H1 (cell line): ENCODE data around the gene NEDD1. TPM values are rescaled to one million over a fixed set of nuclear protein-coding genes. Genes with fewer than 3 reads are reported as not detected.

Source experiments
- CTCF ChIA-PET: fragments of 300-600 bp; sonication (Branson Sonifier 250); formaldehyde crosslinking; loops from one replicate; lab custom pipeline; 2021; ENCODE audit not compliant: partially characterized antibody; lab: Charles Lee
- POLR2A ChIA-PET: fragments of 300-600 bp; sonication (Branson Sonifier 250); formaldehyde crosslinking; loops from one replicate; lab custom pipeline; 2021; ENCODE audit warnings: inconsistent platforms; ENCODE audit not compliant: partially characterized antibody; lab: Charles Lee
- DNase-seq, 2 experiments: peaks; one replicate each; pipeline versions ENCODE4 v3.0.0 to v3.0.0-alpha.2; 2010 to 2022; ENCODE audit warnings: low spot score in 2 of 2, low read depth in 1 of 2, mixed read lengths in 1 of 2
- FAIRE-seq: peaks from 2 replicates; lab custom pipeline; 2011; peaks lifted over from hg19 to GRCh38; lab: Jason Lieb, UNC
- H2AFZ ChIP-seq: 2 replicates; pipeline ENCODE4 v1.8.1; 2012; ENCODE audit warnings: low read length, inconsistent platforms
- H2AK5ac ChIP-seq: 2 replicates; pipeline ENCODE4 v1.6.1; 2013; ENCODE audit warnings: low read depth, low read length
- H2BK120ac ChIP-seq: replicated peaks from 2 replicates; pipeline ENCODE3; 2013; ENCODE audit warnings: low read depth, low read length, inconsistent platforms
- H2BK12ac ChIP-seq: 2 replicates; pipeline ENCODE4 v1.6.1; 2013; ENCODE audit warnings: low read depth, low read length
- H2BK15ac ChIP-seq: 2 replicates; pipeline ENCODE4 v1.6.1; 2013; ENCODE audit warnings: low read length
- H2BK20ac ChIP-seq: 2 replicates; pipeline ENCODE4 v1.6.1; 2013; ENCODE audit warnings: low read length
- H2BK5ac ChIP-seq: 2 replicates; pipeline ENCODE4 v1.6.1; 2013; ENCODE audit warnings: low read depth, low read length
- H3K14ac ChIP-seq: 2 replicates; pipeline ENCODE4 v1.6.1; 2013; ENCODE audit warnings: inconsistent platforms; ENCODE audit not compliant: insufficient read length
- H3K18ac ChIP-seq: 2 replicates; pipeline ENCODE4 v1.6.1; 2013; ENCODE audit warnings: low read length; ENCODE audit errors: extremely low read depth
- H3K23ac ChIP-seq: 2 replicates; pipeline ENCODE4 v1.6.1; 2013; ENCODE audit warnings: inconsistent platforms; ENCODE audit not compliant: insufficient read length
- H3K23me2 ChIP-seq: 2 replicates; pipeline ENCODE4 v1.6.1; 2013; ENCODE audit warnings: low read depth, low read length
- H3K27ac ChIP-seq: 2 replicates; pipeline ENCODE4 v1.6.1; 2011; ENCODE audit warnings: low read depth, low read length, inconsistent platforms
- H3K27me3 ChIP-seq, 4 experiments: replicated peaks in 1 of 4; 1 replicate in 1 of 4; 2 replicates in 3 of 4; pipeline versions ENCODE4 v1.6.1 to v1.8.1; 2011 to 2013; ENCODE audit warnings: low read length in 3 of 4, mild to moderate bottlenecking in 3 of 4, inconsistent platforms in 2 of 4, mixed read lengths in 2 of 4, moderate library complexity in 1 of 4; ENCODE audit not compliant: control insufficient read depth in 3 of 4, insufficient read depth in 3 of 4; ENCODE audit errors: extremely low read depth in 1 of 4
- H3K36me3 ChIP-seq, 4 experiments: 2 replicates each; pipeline versions ENCODE4 v1.6.1 to v1.8.1; 2011 to 2013; ENCODE audit warnings: mild to moderate bottlenecking in 4 of 4, low read length in 3 of 4, moderate library complexity in 2 of 4, control low read depth in 1 of 4, inconsistent platforms in 1 of 4; ENCODE audit not compliant: insufficient read depth in 4 of 4, control insufficient read depth in 2 of 4
- H3K4ac ChIP-seq: replicated peaks from 2 replicates; pipeline ENCODE3; 2013; ENCODE audit warnings: low read length, low read depth, mixed read lengths, inconsistent platforms; ENCODE audit not compliant: insufficient read length
- H3K4me1 ChIP-seq, 4 experiments: replicated peaks in 1 of 4; 1 replicate in 1 of 4; 2 replicates in 3 of 4; pipeline versions ENCODE4 v1.6.1 to v1.8.1; 2011 to 2013; ENCODE audit warnings: low read length in 3 of 4, inconsistent platforms in 2 of 4, mixed read lengths in 1 of 4; ENCODE audit not compliant: insufficient read depth in 4 of 4, control insufficient read depth in 3 of 4
- H3K4me2 ChIP-seq, 2 experiments: 2 replicates each; pipeline versions ENCODE4 v1.6.1 to v1.8.1; 2011 to 2013; ENCODE audit warnings: low read depth in 2 of 2, low read length in 2 of 2, control low read depth in 1 of 2, inconsistent platforms in 1 of 2, mild to moderate bottlenecking in 1 of 2; ENCODE audit not compliant: insufficient read depth in 1 of 2
- H3K4me3 ChIP-seq, 4 experiments: fragments of 200-600, 300-600 bp in 1 of 4; sonication (generic), shearing (Covaris generic), sonication (Bioruptor Twin) in 1 of 4; 2 replicates each; pipeline versions ENCODE4 v1.5.1 to v1.8.1; 2011 to 2016; ENCODE audit warnings: low read length in 4 of 4, low read depth in 3 of 4, control low read depth in 2 of 4, inconsistent platforms in 2 of 4, mild to moderate bottlenecking in 2 of 4, mixed read lengths in 1 of 4, moderate library complexity in 1 of 4; ENCODE audit not compliant: insufficient read depth in 2 of 4; ENCODE audit errors: extremely low read depth in 1 of 4
- H3K56ac ChIP-seq: replicated peaks from 2 replicates; pipeline ENCODE3; 2013; ENCODE audit warnings: low read depth, mild to moderate bottlenecking, mixed read lengths, low read length, inconsistent platforms; ENCODE audit not compliant: insufficient read length
- H3K79me1 ChIP-seq: 2 replicates; pipeline ENCODE4 v1.6.1; 2013; ENCODE audit warnings: low read depth, low read length, control low read depth
- H3K79me2 ChIP-seq, 2 experiments: 2 replicates each; pipeline versions ENCODE4 v1.6.1 to v1.8.1; 2012 to 2013; ENCODE audit warnings: low read length in 2 of 2, mild to moderate bottlenecking in 2 of 2, inconsistent platforms in 1 of 2; ENCODE audit not compliant: insufficient read depth in 2 of 2, control insufficient read depth in 1 of 2
- H3K9ac ChIP-seq, 4 experiments: replicated peaks in 1 of 4; 1 replicate in 1 of 4; 2 replicates in 3 of 4; pipeline versions ENCODE4 v1.6.1 to v1.8.1; 2011 to 2013; ENCODE audit warnings: low read depth in 3 of 4, low read length in 3 of 4, control low read depth in 2 of 4, mild to moderate bottlenecking in 2 of 4, moderate library complexity in 2 of 4, inconsistent platforms in 1 of 4; ENCODE audit errors: extremely low read depth in 1 of 4
- H3K9me3 ChIP-seq, 2 experiments: 2 replicates each; pipeline versions ENCODE4 v1.6.1 to v1.8.1; 2012 to 2013; ENCODE audit warnings: mild to moderate bottlenecking in 2 of 2, moderate library complexity in 2 of 2, control low read depth in 1 of 2, inconsistent platforms in 1 of 2, low read depth in 1 of 2, low read length in 1 of 2, mixed read lengths in 1 of 2; ENCODE audit not compliant: insufficient read depth in 2 of 2
- H4K20me1 ChIP-seq, 2 experiments: replicated peaks in 1 of 2; 2 replicates each; pipeline versions ENCODE3 to v1.8.1; 2011 to 2013; ENCODE audit warnings: inconsistent platforms in 2 of 2, low read length in 2 of 2, mild to moderate bottlenecking in 1 of 2; ENCODE audit not compliant: insufficient read depth in 2 of 2, control insufficient read depth in 1 of 2
- H4K5ac ChIP-seq: 2 replicates; pipeline ENCODE4 v1.6.1; 2013; ENCODE audit warnings: low read length, low read depth, mixed read lengths, inconsistent platforms; ENCODE audit not compliant: insufficient read length
- H4K8ac ChIP-seq: 2 replicates; pipeline ENCODE4 v1.8.0; 2013; ENCODE audit warnings: mild to moderate bottlenecking, moderate library complexity, low read length, inconsistent platforms; ENCODE audit not compliant: insufficient read depth; ENCODE audit errors: extremely low read depth
- H4K91ac ChIP-seq: replicated peaks from 2 replicates; pipeline ENCODE3; 2013; ENCODE audit warnings: low read length, mixed read lengths, inconsistent platforms; ENCODE audit not compliant: insufficient read length
- ASH2L ChIP-seq: fragments of 200-600, 300-600 bp; sonication (generic); IDR thresholded peaks from one replicate; pipeline ENCODE4 v1.7.1; 2017; ENCODE audit warnings: low read length
- BACH1 ChIP-seq: IDR thresholded peaks from 2 replicates; pipeline ENCODE4 v1.6.1; 2012; ENCODE audit warnings: low read length, improper control_type of control experiment
- CBX5 ChIP-seq: fragments of 300-800, 300-1000 bp; sonication (generic); IDR thresholded peaks from 2 replicates; pipeline ENCODE4 v1.7.1; 2016; ENCODE audit warnings: antibody characterized with exemption, low read length, low read depth
- JUN ChIP-seq: IDR thresholded peaks from 2 replicates; pipeline ENCODE4 v1.6.1; 2011; ENCODE audit warnings: low read depth, mild to moderate bottlenecking, improper control_type of control experiment, low read length
- KDM5A ChIP-seq: fragments of 200-600 bp; IDR thresholded peaks from 2 replicates; pipeline ENCODE4 v1.7.1; 2012; ENCODE audit warnings: mild to moderate bottlenecking, low read length, inconsistent platforms, mixed read lengths
- NANOG ChIP-seq: IDR thresholded peaks from 2 replicates; pipeline ENCODE4 v1.6.1; 2011; ENCODE audit warnings: low read length, low read depth, mild to moderate bottlenecking, inconsistent platforms; ENCODE audit not compliant: insufficient read depth, poor library complexity, severe bottlenecking
- NRF1 ChIP-seq: IDR thresholded peaks from 2 replicates; pipeline ENCODE4 v1.6.1; 2011; ENCODE audit warnings: mild to moderate bottlenecking, low read depth, low read length, improper control_type of control experiment
- SIN3A ChIP-seq, 2 experiments: IDR thresholded peaks in 1 of 2; conservative IDR thresholded peaks in 1 of 2; 2 replicates each; pipeline ENCODE4 v1.6.1; 2011 to 2012; ENCODE audit warnings: low read length in 2 of 2, improper control_type of control experiment in 1 of 2, low read depth in 1 of 2, mild to moderate bottlenecking in 1 of 2
- SIRT6 ChIP-seq: IDR thresholded peaks from one replicate; pipeline ENCODE4 v1.7.1; 2012; ENCODE audit warnings: low read length, inconsistent platforms
- SRF ChIP-seq: IDR thresholded peaks from 2 replicates; pipeline ENCODE4 v1.6.1; 2011; ENCODE audit warnings: mild to moderate bottlenecking, low read depth, low read length, moderate library complexity
- WGBS, 2 experiments: shearing (Covaris generic) in 1 of 2; methylation state at CpG; one replicate each; pipeline versions ENCODE4 v1.1.6 to v1.1.7; 2013 to 2015; ENCODE audit warnings: low lambda C conversion rate in 2 of 2, mixed read lengths in 2 of 2, inconsistent platforms in 1 of 2, low coverage in 1 of 2, missing lambda C conversion rate in 1 of 2; ENCODE audit not compliant: insufficient replicate concordance in 2 of 2, insufficient coverage in 1 of 2, insufficient read length in 1 of 2; ENCODE audit errors: extremely low coverage in 1 of 2, missing lambda C conversion rate in 1 of 2; 5-methylcytosine and 5-hydroxymethylcytosine counted together
- polyA plus RNA-seq, 7 experiments: library from polyadenylated mRNA; depleted of rRNA in 3 of 7; stranded (reverse) in 5 of 7; unstranded in 2 of 7; fragments of >200 nt in 5 of 7; fragments of 200-250 nt in 2 of 7; gene quantifications; 1 replicate in 5 of 7; 2 replicates in 1 of 7; 4 replicates in 1 of 7; pipeline versions ENCODE4 v1.2.1 to v1.2.3, GENCODE V29; 2011 to 2013; ENCODE audit warnings: missing spikeins in 2 of 7, mixed read lengths in 2 of 7
- total RNA-seq: library from RNA; stranded (reverse); fragmentation: NEBNext Ultra II Directional; extraction: Animal tissue kit (Norgen Biotek cat#: 25700); gene quantifications from 2 replicates; pipeline ENCODE4 v1.2.1, GENCODE V29; 2021

NEDD1 gene
- total and polyA plus RNA-seq, 2 of the 8 experiments (the other 6 are each of a cell fraction or from before 2014, with no cell fraction given) = 9.0 to 26.6 TPM

DNA sequence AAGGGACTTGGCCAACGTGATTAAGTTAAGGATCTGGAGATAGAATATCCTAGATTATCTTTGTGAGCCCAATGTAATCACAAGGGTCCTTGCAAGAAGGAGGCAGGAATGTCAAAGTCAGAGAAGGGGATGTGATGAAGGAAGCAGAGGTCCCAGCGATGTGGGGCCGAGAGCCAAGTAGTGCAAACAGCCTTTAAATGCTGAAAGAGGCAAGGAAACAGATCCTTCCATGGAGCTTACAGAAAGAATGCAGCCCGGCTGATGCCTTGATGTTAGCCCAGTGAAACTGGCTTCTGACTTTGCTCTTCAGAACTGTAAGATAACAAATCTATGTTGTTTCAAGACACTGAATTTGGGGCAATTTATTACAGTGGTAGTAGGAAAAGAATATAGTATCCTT, 74.9 kb downstream of the NEDD1 start:
- no peak overlapping the region for H3K56ac ChIP-seq
- WGBS, 2 experiments = 97% methylated on average over 4 of the region's 4 CpGs; no CpG with 5 or more reads in 1 of the 2 experiments
- H3K27me3 ChIP-seq = peaks cover 0 to 3% (median 2%) of the 10 kb centered on the region in 4 experiments; a peak in 3 of 7 replicates
- peaks cover 0 to 8% (median 3%) of the 10 kb centered on the region in 4 experiments; a peak in 4 of 7 replicates for H3K4me1 ChIP-seq
- no peak overlapping the region for H3K4me2 ChIP-seq
- ChIA-PET POLR2A (no interaction called here), CTCF (interaction anchor here (0.7 to 1.4 kb wide), 6 partner anchors 74 to 1436 kb away, joined by 3 to 7 read pairs (median 4); no protein-coding TSS in a partner anchor)
- no peak overlapping the region for H3K14ac ChIP-seq
- no peak overlapping the region for H2AK5ac ChIP-seq
- peaks cover 5% of the 10 kb centered on the region; the same call in 1 of the 2 replicates for H3K23me2 ChIP-seq
- H2BK5ac ChIP-seq = no peak overlapping the region; the same call in 1 of the 2 replicates
- H2BK20ac ChIP-seq = no peak overlapping the region
- FAIRE-seq (no peak), DNase-seq (no peak)
- H3K4me3 ChIP-seq = no peak overlapping the region
- no peak overlapping the region for H3K4ac ChIP-seq
- H3K23ac ChIP-seq = no peak overlapping the region
- H3K79me2 ChIP-seq = no peaks in the 10 kb centered on the region
- no peak overlapping the region for H3K27ac ChIP-seq
- no peak overlapping the region for H2BK15ac ChIP-seq
- no peaks in the 10 kb centered on the region for H4K20me1 ChIP-seq
- no peak overlapping the region for H4K91ac ChIP-seq
- H4K5ac ChIP-seq = no peak overlapping the region
- H4K8ac ChIP-seq = no peak overlapping the region
- H2BK120ac ChIP-seq = no peak overlapping the region
- H2BK12ac ChIP-seq = no peak overlapping the region; the same call in 1 of the 2 replicates
- H3K9ac ChIP-seq = no peak overlapping the region
- H3K36me3 ChIP-seq = no peaks in the 10 kb centered on the region
- H3K79me1 ChIP-seq = no peaks in the 10 kb centered on the region
- H2AFZ ChIP-seq = peak overlapping the region; percentile 84; the same call in 1 of the 2 replicates
- no peaks in the 10 kb centered on the region; a peak in 1 of 4 replicates for H3K9me3 ChIP-seq
- H3K18ac ChIP-seq = no peak overlapping the region
- TF ChIP-seq ASH2L (no peak), SRF (no peak), NRF1 (no peak), BACH1 (no peak), CBX5 (no peak), NANOG (no peak), JUN (no peak), SIRT6 (no peak), SIN3A (conservative IDR thresholded peaks at IDR 0.05 in 1 of 2, IDR thresholded peaks at IDR 0.05 in 1 of 2; ENCODE audit: low read depth in 1 of 2, low read length in 2 of 2) (no peak), KDM5A (no peak)
